NOMO-1 treated with DMSO at 0.1 percent for 48 hours (cell line): ENCODE measurements around the gene MICU1.
"Not testable (repeated sequence)": the region's sequence is repeated elsewhere in the genome, so short reads cannot be mapped to it uniquely, and the experiment has no call there.

ENCODE experiments used
- DNase-seq: peaks from one replicate; lab custom pipeline; 2025; ENCODE audit not compliant: unreplicated experiment; lab: John Stamatoyannopoulos, UW

MICU1 gene, protein sequence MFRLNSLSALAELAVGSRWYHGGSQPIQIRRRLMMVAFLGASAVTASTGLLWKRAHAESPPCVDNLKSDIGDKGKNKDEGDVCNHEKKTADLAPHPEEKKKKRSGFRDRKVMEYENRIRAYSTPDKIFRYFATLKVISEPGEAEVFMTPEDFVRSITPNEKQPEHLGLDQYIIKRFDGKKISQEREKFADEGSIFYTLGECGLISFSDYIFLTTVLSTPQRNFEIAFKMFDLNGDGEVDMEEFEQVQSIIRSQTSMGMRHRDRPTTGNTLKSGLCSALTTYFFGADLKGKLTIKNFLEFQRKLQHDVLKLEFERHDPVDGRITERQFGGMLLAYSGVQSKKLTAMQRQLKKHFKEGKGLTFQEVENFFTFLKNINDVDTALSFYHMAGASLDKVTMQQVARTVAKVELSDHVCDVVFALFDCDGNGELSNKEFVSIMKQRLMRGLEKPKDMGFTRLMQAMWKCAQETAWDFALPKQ

DNA sequence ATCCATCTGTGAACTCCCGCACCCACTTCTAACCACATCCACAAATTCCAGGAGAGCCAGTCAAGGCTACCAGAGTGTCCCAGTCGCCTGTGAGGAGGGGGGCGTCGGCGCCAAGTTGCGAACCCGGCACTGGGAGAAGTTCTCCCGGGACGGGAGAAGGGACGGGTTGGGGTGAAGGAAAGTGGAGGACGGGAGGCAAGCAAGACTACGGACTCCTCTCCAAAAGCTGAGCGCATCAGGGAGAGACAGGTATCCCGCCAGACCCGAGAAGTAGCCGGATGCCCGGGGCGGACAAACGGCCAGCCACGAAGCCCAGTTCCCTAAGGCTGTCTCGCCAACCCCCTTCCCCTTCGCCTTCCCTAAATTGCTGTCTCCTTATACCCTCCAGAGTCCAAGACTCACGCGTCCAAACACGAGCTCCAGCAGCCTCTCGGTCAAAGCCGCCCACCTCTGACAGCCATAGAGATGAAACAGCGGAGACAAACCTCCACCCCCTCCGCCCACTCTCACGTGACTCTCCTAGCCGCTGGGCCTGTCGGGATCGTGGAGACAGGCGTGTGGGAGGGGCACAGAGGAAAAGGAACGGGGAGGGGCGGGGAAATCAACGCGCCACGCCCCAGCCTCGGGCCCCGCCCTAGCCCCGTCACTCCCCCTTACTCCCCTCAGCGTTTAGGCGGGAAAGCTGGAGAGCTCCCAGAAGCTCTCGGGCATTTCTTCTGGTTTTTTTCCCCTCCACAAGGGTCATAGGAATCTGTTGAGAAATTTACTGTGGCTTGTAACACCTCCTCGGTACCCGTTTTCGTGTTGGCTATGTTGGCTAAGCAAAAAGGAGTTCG is at the start of gene MICU1:
TSS of gene MICU1 (minus strand) at position 472 of the 836 bp plus-strand sequence. CDS start 59,286 bp downstream, outside the sequence.
- DNase-seq, result peak; percentile 98

- not testable (repeated sequence) for DNase-seq
Observed at GRCh38 chr10:72674174-72674573, 48.3 kb upstream of the MICU1 start.

GRCh38 chr10:72673280-72673679 is 47.4 kb upstream of the MICU1 start:
- DNase-seq, result no peak

DNA sequence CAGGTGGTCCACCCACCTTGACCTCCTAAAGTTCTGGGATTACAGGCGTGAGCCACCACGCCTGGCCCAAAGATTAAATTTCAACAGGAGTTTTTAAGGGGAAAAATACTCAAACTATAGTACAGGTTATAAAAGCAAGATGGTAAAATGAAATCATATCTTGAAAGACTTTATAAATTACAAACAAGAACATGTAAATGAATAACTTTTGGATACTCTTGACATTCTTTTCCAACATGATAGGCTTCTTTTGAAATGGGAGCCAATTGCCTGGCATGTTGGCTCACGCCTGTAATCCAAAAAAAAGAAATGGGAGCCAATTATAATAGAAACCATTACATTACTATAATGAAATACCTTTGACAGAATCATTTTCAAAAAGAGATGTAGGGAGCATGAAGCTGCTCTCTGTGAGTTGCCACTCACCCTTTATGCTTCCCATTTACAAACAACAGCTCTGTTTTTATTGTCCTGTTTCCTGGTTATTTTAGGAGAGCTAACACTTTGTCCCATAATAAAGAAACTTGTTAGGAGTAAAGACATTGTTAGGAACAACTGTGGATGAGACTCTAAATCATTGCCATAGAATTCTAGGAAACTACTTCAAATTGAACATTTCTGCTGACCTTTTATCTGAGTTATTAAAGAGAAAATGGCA is 41.5 kb upstream of the MICU1 start:
- no peak for DNase-seq

DNA sequence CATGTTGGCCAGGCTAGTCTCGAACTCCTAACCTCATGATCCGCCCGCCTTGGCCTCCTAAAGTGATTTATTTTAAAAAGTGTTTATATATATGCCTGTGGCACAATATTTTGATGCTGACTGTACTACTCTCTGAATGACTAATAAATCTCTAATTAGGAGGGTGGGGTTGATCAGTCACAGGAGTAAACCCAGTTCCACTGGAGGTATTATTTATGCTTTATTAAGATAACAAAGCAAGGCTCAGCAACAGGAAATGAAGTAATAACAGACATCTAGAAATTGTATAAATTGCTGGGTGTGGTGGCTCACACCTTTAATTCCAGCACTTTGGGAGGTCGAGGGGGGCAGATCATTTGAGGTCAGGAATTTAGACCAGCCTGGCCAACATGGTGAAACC is 40.0 kb upstream of the MICU1 start:
- DNase-seq, result no peak

DNA sequence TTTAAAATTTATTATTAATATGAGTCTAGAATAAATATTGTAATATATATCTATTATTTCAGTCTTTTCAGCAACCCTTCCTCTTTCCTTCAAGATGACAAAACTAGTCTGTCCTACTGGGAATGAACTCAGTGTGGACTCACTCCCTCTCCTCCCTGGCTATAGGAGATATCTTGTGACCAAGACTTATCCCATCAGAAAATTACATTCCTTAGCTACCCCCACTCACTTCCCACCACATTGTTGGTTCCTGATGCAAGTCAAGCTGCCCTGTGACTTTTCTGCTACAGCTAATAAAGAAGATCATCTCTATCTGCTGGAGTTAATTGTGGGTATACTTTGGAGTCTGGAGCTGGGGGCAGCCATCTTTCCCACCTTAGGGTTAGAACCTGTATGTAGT is 38.1 kb upstream of the MICU1 start:
- DNase-seq, result no peak

DNA sequence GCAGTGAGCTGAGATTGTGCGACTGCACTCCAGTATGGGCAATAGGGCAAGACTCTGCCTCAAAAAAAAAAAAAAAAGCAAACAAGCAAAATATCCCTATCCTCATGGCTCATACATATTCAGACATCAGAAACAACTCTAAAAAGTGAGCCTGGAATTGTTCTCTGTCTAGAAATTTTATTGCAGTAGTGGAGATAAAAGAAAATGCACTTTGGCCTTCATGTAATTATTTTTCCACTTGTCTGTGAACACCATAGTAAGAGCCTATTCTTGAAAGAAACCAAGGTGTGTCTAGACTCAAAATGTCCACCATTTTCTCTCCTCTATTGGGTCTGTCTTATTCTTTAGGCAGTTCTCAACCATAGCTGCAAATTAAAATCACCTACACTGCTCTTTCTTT is 35.6 kb upstream of the MICU1 start:
- DNase-seq, result no peak

DNA sequence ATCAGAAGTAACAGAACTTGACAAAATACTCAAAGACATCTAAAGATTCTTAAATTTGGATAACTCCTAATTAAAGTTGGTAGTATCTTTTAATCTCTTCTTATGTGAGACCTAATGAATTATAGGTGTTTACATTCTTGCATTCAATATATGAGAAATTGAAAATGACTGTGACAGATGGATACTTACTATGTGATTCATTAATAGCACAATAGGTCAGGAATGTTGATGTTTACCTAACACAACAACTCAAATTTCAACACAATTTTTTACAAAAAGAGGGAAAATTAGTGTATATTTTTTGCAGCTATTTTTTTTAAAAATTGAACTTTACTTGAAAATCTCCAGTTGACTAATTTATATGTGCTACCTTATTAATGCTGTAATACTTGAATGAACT is 34.3 kb upstream of the MICU1 start:
- no peak for DNase-seq

GRCh38 chr10:72659694-72660093 is 33.8 kb upstream of the MICU1 start:
- no peak for DNase-seq

GRCh38 chr10:72658696-72659400 is 33.0 kb upstream of the MICU1 start:
- DNase-seq, result no peak

DNA sequence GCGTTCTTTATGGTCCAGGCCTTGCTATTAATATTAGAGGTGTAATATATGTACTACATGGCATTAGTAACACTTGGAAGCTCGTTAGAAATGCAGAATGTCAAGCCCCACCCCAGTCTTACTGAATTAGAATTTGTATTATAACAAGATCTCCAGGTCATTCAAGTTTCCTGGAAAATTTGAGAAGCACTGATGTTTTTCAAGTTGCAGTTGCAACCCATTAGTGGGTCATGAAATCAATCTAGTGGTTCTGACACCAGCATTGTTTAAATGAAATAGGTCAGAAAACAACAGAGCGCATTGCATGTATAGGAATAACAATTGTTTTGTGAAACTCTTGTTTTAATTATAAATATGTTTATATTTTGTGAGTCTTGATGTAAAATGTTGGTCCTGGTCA is 28.8 kb upstream of the MICU1 start:
- no peak for DNase-seq

DNA sequence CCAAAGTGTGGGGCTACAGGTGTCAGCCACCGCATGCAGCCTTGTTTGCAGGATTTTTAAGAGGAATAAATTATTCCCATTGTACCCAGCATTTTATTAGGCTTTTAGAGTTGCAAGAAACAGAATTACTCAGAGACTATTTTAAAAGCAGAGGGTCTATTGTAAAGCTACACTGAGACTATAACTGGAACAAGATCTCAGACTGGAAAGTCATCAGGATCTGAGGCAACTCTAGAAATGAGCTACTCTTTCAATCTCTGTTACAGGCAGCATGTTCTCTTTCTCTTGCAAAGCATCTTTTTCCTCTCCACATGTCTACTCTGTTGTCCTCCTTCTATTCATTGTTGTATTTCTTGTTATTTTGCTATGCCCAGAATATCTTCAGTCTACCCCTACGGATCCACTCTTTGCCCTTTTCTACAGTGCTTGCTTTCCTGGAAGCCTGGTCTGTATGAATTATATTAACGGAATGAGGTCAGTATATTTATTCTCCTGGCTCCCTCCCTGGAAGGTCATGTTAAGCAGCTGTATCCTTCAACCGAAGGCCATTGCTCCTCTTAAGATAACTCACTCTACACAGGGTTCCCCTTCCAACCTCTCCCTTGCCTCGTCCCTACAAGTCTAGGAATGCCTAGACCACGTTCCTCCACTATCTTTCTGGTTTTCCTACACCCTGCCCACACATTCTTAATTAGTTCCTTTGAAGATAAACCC is 27.7 kb upstream of the MICU1 start:
- DNase-seq, result no peak

DNA sequence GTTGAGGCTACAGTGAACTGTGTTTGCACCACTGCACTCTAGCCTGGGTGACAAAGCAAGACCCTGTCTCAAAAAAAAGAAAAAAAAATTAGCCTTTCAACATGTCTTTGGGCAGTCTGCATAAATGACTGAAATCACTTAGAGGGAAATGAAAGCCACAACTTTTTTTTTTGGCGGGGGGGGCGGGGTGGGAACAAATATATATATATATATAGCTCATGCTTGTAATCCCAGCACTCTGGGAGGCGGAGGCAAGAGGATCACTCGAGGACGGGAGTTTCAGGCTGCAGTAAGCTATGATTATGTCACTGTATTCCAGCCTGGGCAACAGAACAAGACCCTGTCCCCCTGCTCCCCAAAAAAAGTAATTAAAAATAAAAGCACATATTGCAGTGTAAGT is 23.4 kb upstream of the MICU1 start:
- peak; percentile 54 for DNase-seq

DNA sequence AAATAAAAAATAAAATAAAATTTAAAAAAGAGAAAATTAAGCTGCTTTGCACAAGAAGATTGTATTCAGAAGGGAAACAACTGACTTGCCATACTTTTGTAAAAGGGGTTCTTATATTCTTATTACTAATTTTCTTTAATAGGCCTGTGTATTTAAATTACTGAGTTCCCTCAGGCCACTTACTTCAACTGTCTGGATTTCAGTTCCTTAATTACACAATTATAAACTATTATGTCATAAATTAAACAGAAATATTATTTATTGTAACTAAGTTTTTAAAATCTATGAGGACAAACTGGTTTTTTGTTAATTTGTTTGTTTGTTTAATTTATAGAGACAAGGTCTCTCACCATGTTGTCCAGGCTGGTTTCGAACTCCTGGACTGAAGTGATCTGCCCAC is 22.4 kb upstream of the MICU1 start:
- peak; percentile 45 for DNase-seq

GRCh38 chr10:72646971-72647370 is 21.1 kb upstream of the MICU1 start:
- DNase-seq, result not testable (repeated sequence)

GRCh38 chr10:72645263-72645858 is 19.5 kb upstream of the MICU1 start:
- no peak for DNase-seq

DNA sequence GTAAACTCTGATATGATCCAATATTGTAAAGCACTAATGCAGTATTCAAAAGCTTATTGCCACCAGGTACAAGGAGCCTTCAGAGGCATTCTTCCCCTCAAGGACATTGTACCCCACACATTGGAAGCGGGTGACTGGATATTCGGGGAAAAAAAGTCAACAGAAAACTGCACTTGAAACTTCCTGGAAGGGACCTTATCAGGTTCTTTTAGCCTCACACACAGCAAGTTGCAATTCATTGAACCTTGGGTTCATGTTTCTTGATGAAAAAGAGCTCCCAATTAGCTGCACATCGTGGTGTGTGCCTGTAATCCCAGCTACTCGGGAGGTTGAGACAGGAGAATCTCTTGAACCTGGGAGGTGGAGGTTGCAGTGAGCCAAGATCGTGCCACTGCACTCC is 16.4 kb upstream of the MICU1 start:
- no peak for DNase-seq

DNA sequence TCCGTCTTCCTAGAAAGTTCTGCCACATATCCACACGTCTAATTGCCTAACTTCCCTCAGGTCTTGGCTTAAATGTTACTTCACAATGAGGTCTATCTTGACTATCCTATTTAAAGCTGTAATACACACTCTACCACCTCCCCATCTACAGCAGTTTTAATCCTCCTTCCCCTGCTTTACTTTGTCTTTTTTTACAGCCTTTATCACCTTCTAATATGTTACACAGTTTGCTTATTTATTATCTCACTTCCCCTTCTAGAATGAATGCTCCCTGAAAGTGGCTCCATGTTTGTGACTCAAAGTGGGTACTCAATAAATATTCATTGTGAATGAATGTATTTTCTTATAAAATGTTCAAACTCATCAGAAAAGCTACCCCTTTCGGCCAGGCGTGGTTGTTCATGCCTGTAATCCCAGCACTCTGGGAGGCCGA is 13.6 kb upstream of the MICU1 start:
- peak; percentile 65 for DNase-seq

DNA sequence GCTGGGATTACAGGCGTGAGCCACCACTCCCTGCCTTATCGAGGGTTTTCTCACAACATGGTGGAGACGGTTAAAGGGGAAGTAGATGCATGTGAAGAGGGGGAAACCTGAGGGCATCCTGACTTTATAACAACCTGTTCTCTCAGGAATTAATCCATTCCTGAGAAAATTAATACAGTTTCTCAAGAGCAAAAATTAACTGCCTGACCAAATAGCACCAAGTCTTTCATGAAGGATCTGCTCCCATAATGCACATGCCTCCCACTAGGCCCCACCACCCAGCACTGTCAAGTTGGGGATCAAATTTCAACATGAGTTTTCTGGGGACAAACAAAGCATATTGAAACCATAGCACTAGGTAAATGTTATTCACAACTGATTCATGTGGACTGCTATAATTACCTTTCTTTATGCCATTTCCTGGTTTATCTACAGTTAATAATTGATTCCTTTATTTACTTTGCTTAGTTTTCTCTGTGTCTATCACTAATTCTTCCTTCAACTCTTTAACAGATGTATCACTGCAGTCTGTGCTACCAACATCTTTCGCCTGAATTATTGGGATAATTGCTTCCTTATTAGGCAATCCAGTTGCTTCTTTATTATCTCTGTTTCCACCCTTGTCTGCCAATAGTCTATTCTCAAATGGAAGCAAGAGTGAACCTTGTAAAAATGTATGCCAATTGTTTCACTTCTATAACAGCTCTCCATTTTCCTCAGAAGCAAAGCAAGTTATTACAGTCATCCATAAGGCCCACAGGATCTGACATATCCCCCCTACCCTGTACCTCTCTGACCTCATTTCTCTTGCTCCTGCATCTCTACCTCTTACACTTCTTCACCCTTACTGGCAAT is 12.9 kb upstream of the MICU1 start:
- peak; percentile 11 for DNase-seq
